Heart left ventricle (tissue), 16 donors: ENCODE data around the gene CEND1. TPM values are rescaled to one million over a fixed set of nuclear protein-coding genes. Genes with fewer than 3 reads are reported as not detected.

Experiments
- ATAC-seq, 4 donors: fragments of 200-7000 bp; cut with Tn5 transposase; one replicate each; pipeline ENCODE4 v1.9.1; 2020 to 2022; ENCODE audit warnings: moderate library complexity in 4 of 4, mild to moderate bottlenecking in 3 of 4, moderate number of reproducible peaks in 1 of 4
- DNase-seq, 5 donors: peaks; one replicate each; pipeline ENCODE4 v3.0.0-alpha.2; 2020
- H3K27ac ChIP-seq, 12 donors: fragments of 200-600 bp; sonication (generic) in 4 of 12; one replicate each; pipeline versions ENCODE4 v1.5.0 to v1.8.0; 2016 to 2022; ENCODE audit warnings: mild to moderate bottlenecking in 2 of 12
- H3K27me3 ChIP-seq, 9 donors: fragments of 200-600 bp; sonication (generic) in 2 of 9; one replicate each; pipeline versions ENCODE4 v1.5.1 to v1.8.0; 2016 to 2022; ENCODE audit warnings: mild to moderate bottlenecking in 3 of 9
- H3K36me3 ChIP-seq, 9 donors: fragments of 200-600 bp; sonication (generic) in 2 of 9; one replicate each; pipeline versions ENCODE4 v1.5.0 to v1.8.0; 2018 to 2022; ENCODE audit warnings: mild to moderate bottlenecking in 2 of 9
- H3K4me1 ChIP-seq, 12 donors: fragments of 200-600 bp; sonication (generic) in 4 of 12; one replicate each; pipeline versions ENCODE4 v1.5.0 to v1.8.0; 2016 to 2022; ENCODE audit warnings: mild to moderate bottlenecking in 3 of 12
- H3K4me3 ChIP-seq, 12 donors: fragments of 200-600 bp; sonication (generic) in 4 of 12; one replicate each; pipeline versions ENCODE4 v1.5.0 to v1.8.0; 2017 to 2022; ENCODE audit warnings: mild to moderate bottlenecking in 9 of 12, moderate library complexity in 4 of 12
- H3K9me3 ChIP-seq, 12 donors: fragments of 200-600 bp; sonication (generic) in 4 of 12; one replicate each; pipeline versions ENCODE4 v1.5.0 to v1.8.0; 2016 to 2022; ENCODE audit warnings: mild to moderate bottlenecking in 1 of 12
- CTCF ChIP-seq, 12 donors: fragments of 200-600 bp; sonication (generic) in 4 of 12; IDR thresholded peaks; one replicate each; pipeline versions ENCODE4 v1.5.0 to v1.8.0; 2018 to 2022; ENCODE audit warnings: antibody characterized with exemption in 12 of 12, mild to moderate bottlenecking in 5 of 12
- POLR2A ChIP-seq, 2 donors: fragments of 450-650 bp; IDR thresholded peaks; one replicate each; pipeline ENCODE4 v1.6.1; 2017; ENCODE audit warnings: antibody characterized with exemption in 2 of 2, mild to moderate bottlenecking in 2 of 2, moderate library complexity in 2 of 2
- WGBS, 4 donors: extraction: QIAGEN DNeasy Blood & Tissue Kit in 2 of 4; methylation state at CpG; one replicate each; pipeline versions ENCODE4 v1.1.5 to v1.1.7; 2013 to 2018; 5-methylcytosine and 5-hydroxymethylcytosine counted together
- intact Hi-C, 10 donors: fragments of 100-400 bp; cut with DNase I; formaldehyde crosslinking; loops; one replicate each; pipeline versions ENCODE4 v1.11.1 to v1.14.2; 2022
- polyA plus RNA-seq, 2 donors: library from polyadenylated mRNA; stranded (reverse); fragments of 200-250 nt; gene quantifications; one replicate each; pipeline ENCODE4 v1.2.3, GENCODE V29; 2013
- total RNA-seq, 9 donors: library from RNA; depleted of rRNA in 2 of 9; stranded (reverse); fragments of >200 nt in 2 of 9; fragmentation: NEBNext Ultra II Directional in 3 of 9; extraction: Animal tissue kit (Norgen Biotek cat#: 25700) in 3 of 9; gene quantifications; one replicate each; pipeline versions ENCODE4 v1.1.0 to v1.2.4, GENCODE V29; 2016 to 2023
- donor health status: ischemic (EF 13 %, LVEDD 7.1; RV severe dilation, severe dysfunction).
- donor health status: healthy with polysubstance abuse.
- donor health status: DM: no; HTN: yes; CAD: no.
- donor health status: DM: no; HTN: no; CAD: no.
- donor health status: ischemic (EF 25% LVEDD 6.9; RV normal size, moderate dysfunction).
- donor health status: ischemic (EF 25% LVEDD 5.7; RV mildly dilated, moderate dysfunction).
- donor health status: healthy.
- donor health status: DM: yes; HTN: yes; CAD: no.
- donor health status: ischemic (EF 35%, LVEDD 5.7; RV mildly dilated, moderate dysfunction).
- donor health status: nonischemic (EF 11% LVEDD 7.7; RV severe dilation, severe dysfunction).
- donor health status: DM: yes; HTN: yes; CAD: no.
- donor health status: PGD.
- donor health status: ischemic (EF 29% LVEDD 5.4; RV normal size, mild dysfunction).
- donor health status: nonischemic (EF 23%, LVEDD 6.1; RV moderate dilation, normal function).

The CEND1 gene
- total and polyA plus RNA-seq, 11 donors, result 0.25 to 1.1 (median 0.44) TPM; not detected in 2

- peaks cover 0 to 65% (median 48%) of the 10 kb centered on the region in 9 donors for H3K36me3 ChIP-seq
- H3K4me1 ChIP-seq, result peaks cover 0 to 30% (median 18%) of the 10 kb centered on the region in 12 donors
- intact Hi-C loops, result no loop called here
- H3K27me3 ChIP-seq, result no peaks in the 10 kb centered on the region
- no peak overlapping the region for H3K4me3 ChIP-seq
- WGBS, 4 donors, result 80 to 89% (median 83%) methylated on average over 11 to 15 of the region's 15 CpGs
- no peaks in the 10 kb centered on the region for H3K9me3 ChIP-seq
- DNase-seq (peak in 1 of 5 donors; percentile 17), ATAC-seq (no peak)
- no peak overlapping the region for H3K27ac ChIP-seq
- TF ChIP-seq CTCF (IDR thresholded peaks at IDR 0.05) (no peak), POLR2A (IDR thresholded peaks at IDR 0.05) (no peak)
These were observed 18.2 kb downstream of the CEND1 start for GRCh38 chr11:771617-772204.

GRCh38 chr11:770642-771616, 19.0 kb downstream of the CEND1 start:
- intact Hi-C loops, result no loop called here
- H3K9me3 ChIP-seq, result no peaks in the 10 kb centered on the region
- peaks cover 0 to 22% (median 11%) of the 10 kb centered on the region in 12 donors for H3K4me1 ChIP-seq
- TF ChIP-seq CTCF (IDR thresholded peaks at IDR 0.05) (no peak), POLR2A (IDR thresholded peaks at IDR 0.05) (no peak)
- DNase-seq (peak in 1 of 5 donors; percentile 17), ATAC-seq (no peak)
- no peak overlapping the region for H3K27ac ChIP-seq
- no peak overlapping the region for H3K4me3 ChIP-seq
- peaks cover 0 to 73% (median 56%) of the 10 kb centered on the region in 9 donors for H3K36me3 ChIP-seq
- 89 to 93% (median 91%) methylated on average over 11 to 32 of the region's 32 CpGs for WGBS, 4 donors
- H3K27me3 ChIP-seq, result no peaks in the 10 kb centered on the region

GRCh38 chr11:769887-770641, 19.8 kb downstream of the CEND1 start:
- peaks cover 0 to 14% (median 3%) of the 10 kb centered on the region in 12 donors for H3K4me1 ChIP-seq
- H3K36me3 ChIP-seq, result peaks cover 0 to 80% (median 59%) of the 10 kb centered on the region in 9 donors
- WGBS, 4 donors, result 87 to 90% (median 88%) methylated on average over 21 to 23 of the region's 23 CpGs
- H3K4me3 ChIP-seq, result no peak overlapping the region
- ATAC-seq, result no peak
- H3K9me3 ChIP-seq, result no peaks in the 10 kb centered on the region
- TF ChIP-seq POLR2A (IDR thresholded peaks at IDR 0.05), result no peak
- TF ChIP-seq CTCF (IDR thresholded peaks at IDR 0.05), result no peak
- no peaks in the 10 kb centered on the region for H3K27me3 ChIP-seq
- H3K27ac ChIP-seq, result no peak overlapping the region
- DNase-seq, result no peak
- intact Hi-C loops, result no loop called here
